Myocyte (in vitro differentiated cells): ENCODE results near the gene SDS. TPM values are rescaled to one million over a fixed set of nuclear protein-coding genes. Genes with fewer than 3 reads are reported as not detected.

ENCODE experiments used
- DNase-seq: peaks from one replicate; pipeline ENCODE4 v3.0.0-alpha.2; 2012; ENCODE audit warnings: low read depth
- polyA plus RNA-seq: library from polyadenylated mRNA; unstranded; fragments of >200 nt; gene quantifications from one replicate; pipeline ENCODE4 v1.2.1, GENCODE V29; 2012; ENCODE audit warnings: missing spikeins
- total RNA-seq: library from RNA; depleted of rRNA; stranded (reverse); fragments of >200 nt; gene quantifications from 2 replicates; pipeline ENCODE4 v1.2.3, GENCODE V29; 2014

SDS gene, protein sequence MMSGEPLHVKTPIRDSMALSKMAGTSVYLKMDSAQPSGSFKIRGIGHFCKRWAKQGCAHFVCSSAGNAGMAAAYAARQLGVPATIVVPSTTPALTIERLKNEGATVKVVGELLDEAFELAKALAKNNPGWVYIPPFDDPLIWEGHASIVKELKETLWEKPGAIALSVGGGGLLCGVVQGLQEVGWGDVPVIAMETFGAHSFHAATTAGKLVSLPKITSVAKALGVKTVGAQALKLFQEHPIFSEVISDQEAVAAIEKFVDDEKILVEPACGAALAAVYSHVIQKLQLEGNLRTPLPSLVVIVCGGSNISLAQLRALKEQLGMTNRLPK
- total RNA-seq, result not detected in 2 replicates
- polyA plus RNA-seq, result 0.05 TPM

DNA sequence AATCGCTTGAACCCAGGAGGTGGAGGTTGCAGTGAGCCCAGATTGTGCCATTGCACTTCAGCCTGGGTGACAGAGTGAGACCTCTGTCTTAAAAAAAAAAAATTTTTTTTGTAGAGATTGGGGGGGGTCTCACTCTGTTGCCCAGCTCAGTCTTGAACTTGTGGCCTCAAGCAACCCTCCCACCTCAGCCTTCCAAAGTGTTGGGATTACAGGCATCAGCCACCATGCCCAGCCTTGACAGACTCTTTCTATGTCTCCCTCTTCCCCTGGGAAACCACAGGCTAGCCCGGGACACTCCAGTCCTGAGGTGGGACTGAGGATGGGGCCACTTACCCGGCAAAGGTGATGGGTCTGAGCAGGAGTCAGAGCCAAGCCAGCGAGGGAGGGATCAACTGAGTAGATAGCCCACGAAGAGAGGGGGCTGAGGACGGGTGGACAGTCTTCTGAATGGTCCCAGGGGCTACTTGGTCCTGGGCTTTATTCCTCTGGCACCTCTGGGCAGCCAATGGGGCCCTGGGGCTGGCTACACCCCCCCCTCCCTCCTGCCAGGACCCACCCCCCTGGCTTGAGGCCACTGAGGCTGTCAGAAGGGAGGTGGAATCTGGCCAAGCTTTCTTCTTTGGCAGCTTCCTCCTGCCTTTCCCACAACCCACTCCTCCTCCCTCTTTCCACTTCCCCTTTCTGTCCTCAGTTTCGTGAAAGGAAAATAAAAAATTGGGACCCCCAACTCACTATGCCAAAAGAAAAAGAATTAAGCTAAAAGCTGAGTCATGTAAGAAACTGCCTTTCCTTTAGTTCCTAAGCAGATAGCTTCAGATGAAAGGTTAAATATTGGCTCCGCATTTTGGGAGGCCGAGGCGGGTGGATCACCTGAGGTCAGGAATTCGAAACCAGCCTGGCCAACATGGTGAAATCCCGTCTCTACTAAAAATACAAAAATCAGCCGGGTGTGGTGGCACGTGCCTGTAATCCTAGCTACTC lies at the start of gene SDS:
Gene SDS (minus strand): TSS at position 453 of the 981 bp plus-strand sequence. CDS start 4,179 bp downstream, outside the sequence.
- DNase-seq, result peak; percentile 52

DNA sequence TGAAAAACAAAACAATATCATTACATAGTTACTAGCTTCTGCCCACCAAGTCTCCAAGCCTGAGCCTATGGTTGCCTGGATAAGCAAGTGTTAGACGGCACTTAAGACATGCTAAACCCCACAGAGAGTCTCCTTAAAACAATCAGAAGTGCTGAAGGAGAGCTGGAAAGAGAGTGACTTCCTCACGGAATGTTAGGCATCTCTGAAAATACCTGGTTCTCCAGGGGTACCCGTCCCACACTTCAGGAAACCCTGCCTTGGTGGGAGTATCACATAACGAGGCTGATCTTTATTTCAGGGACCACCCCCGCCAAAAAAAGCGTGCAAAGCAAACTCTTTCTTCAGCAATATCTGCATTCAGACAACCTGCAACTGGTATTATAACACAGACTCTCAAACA lies 49.6 kb upstream of the SDS start:
- DNase-seq, result no peak

DNA sequence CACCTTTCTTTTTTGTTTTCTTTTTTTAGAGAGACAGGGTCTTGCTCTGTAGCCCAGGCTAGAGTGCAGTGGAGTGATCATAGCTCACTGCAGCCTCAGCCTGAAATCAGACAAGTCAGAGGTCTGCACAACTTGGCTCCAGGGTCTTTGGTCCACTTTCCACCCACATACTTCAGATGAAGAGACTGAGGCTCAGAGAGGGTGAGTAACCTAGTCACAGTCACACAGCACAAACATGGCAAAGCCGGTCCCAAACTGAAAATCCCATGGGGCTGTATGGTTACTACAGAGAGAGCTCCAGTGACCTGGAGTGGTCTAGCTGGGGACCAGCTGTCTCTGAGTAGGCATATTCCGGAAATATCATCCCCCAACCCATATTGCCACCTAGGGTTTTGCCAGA lies 48.8 kb upstream of the SDS start:
- DNase-seq, result no peak

DNA sequence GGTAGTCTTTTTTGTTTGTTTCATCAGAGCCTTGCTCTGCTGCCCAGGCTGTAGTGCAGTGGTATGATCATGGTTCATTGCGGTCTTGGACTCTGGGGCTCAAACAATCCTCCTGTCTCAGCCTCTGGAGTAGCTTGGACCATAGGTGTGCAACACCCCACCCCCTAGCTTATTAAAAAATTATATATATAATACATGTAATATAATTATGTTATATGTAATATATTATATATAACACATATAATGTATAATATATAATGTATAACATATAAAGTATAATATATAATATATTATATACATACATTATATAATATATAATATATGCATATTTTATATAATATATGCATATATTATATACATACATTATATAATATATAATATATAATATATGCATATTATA lies 46.2 kb upstream of the SDS start:
- DNase-seq, result no peak

DNA sequence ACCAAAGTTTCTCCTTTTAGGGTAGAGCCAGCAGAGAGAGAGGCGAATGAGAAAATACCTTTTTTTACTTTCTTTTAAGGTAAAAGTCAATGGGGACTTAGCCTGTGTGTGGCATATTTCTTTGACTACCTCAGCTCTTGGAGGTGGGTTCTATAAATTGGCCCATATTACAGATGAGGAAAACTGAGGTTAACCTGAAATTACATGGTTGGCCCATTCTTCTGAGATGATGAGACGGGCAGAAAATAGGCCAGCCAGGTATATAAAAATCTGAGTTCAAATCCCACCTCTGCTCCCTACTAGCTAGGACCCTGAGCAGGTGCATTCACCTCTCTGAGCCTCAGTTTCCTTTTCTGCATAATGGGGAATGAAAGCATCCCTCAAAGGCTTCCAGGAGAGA lies 45.6 kb upstream of the SDS start:
- no peak for DNase-seq

DNA sequence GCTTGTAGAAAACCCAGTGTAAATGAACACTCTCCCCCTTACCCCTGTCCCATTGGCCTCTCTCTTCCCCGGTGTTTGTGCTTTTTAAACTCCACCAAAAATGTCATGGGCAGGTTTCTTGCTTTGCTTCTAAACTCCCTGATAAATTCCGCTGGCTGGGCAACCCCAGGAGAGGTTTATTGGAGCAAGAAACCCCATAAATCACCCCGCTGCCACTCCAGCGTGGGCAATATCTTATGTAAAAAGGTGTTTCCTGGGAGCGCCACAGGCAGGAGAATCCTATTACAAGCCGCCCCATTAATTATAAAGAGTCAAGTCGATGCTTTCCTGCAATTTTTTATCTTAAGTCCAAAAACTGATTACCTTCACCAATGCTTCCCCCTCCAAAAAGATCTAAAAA lies 45.2 kb upstream of the SDS start:
- no peak for DNase-seq

DNA sequence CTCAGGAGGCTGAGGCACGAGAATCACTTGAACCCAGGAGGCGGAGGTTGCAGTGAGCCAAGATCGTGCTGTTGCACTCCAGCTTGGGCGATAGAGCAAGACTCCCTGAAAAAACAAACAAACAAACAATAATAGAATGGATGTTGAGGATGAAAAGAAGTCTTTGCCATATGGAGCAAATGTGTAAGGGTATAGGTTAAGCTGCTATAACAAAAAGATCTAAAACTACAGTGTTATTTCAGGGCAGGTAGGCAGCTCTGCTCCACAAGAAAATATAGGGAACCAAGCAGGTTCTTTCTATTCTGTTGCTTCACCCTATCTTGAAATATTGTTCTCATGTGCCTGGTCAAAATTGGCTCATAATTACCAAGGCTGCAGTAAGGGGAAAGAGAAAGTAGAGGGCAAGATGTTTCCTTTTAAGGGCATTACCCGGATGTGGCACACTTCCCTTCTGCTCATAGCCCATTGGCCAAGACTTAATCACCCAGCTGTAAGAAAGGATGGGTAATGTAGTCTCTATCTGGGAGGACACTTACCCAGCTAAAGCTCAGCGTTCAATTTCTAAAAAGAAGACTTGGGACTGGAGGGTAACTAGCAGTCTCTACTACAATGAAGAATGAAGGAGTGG lies 42.0 kb upstream of the SDS start:
- DNase-seq, result no peak

DNA sequence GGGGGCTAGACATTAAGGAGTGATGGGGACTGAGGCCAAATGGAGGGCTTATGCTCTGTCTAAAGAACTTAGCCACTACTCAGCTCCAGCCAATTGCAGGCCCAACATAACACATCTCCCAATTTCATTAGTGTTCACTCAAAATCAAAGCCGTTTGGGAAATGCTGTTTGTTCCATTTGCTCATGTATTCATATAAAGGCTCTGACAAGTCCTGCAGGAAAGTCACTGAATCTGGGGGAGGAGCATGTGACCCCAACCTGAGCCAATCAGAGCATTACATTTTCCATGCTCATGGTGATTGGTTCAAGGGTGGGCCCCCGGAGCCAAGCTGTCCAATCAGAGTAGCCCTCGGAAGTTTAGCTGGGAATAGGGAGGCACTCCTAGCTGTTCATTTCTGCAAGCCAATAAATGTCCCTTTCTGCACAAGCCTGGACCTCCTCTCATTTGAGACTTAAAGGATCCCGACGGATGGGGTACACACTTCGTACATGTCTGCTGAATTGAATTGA lies 39.4 kb upstream of the SDS start:
- DNase-seq, result no peak

DNA sequence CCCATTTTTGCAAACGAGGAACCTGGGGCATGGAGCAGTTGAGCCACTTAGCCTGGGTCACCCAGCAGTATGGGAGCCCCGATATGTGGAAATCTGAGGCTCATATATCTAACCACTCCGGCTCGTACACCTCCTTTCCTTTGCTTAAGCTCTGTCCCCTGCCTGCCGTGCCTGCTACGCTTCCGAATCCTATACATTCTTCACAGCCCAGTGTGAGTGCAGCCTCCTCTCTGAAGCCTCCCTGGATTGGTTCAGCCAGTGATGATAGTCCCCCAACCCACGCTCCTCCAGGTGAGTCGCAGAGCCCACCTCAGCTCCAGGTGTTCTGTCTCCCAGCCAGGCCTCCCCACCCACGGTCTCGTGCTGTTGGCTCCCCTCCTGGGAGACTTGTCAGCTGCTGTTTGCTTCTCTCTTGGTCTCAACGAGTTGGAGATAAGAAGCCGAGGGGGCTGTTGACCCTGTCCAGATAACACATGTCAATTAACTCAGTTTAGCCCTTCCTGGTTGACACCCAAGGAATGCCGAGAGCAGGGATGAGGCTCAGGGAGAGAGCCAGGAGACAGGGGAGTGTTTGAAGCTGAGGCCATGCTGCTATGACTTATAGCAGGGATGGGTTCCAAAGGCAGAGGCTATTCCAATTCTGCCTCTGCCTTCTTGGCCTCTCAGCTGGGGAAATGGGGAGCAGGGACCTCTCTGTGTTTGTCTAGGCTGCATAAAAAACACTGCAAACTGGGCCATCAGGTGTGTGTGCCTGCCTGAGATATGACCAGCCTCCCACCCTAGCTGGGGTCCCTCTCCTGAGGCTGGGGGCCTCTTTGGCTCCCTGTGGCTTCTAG lies 37.5 kb upstream of the SDS start:
- no peak for DNase-seq

DNA sequence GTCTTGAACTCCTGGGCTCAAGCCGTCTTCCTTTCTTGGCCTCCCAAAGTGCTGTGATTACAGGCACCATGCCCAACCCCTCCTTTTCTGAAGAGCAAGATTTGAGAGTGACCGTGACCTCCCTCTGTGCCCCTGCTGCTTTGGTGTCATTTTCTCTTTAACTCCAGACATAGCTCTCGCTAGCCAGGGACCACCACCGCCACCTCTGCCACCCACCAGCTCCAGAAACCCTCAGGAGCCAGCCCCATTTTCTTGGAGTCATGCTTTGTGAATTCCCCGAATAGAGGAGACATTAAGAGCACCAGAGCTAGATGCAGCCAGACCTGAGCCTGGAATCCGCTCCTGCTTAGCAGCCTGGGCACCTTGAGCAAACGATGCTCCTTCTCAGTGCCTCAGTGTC lies 36.6 kb upstream of the SDS start:
- no peak for DNase-seq

DNA sequence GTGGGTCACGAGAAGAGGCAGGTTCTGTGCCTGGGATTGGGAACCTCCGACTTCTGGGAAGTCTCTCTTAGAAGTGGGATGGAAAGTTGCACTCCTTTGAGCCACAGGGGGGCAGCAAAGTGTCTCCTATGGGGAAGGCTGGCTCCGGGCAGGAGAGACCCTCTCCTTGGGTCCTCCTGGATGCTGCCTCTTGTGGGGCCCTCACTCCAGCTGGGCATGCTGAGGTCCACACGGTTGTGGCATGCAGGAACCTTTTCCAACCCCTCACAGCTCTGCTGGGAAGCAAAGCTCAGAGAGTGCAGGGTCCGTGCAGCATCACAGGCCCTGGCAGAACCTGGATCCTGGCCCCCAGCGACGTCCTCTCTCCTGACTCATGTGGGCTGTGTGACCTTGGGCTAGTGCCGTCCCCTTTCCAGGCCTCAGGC lies 35.9 kb upstream of the SDS start:
- DNase-seq, result peak; percentile 48

DNA sequence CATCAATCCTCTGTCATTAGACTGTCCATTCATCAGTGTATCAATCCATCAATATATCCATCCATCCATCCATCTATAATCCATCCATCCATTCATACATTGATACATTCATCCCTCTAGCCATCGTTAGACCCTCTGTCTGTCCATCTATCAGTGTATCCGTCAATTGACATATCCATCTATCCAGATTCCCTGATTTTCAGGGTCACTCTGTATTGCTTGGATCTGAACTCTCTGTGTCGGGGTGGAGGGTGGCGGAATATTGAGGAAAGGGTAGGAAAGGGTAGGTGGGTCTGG lies 35.6 kb upstream of the SDS start:
- no peak for DNase-seq

DNA sequence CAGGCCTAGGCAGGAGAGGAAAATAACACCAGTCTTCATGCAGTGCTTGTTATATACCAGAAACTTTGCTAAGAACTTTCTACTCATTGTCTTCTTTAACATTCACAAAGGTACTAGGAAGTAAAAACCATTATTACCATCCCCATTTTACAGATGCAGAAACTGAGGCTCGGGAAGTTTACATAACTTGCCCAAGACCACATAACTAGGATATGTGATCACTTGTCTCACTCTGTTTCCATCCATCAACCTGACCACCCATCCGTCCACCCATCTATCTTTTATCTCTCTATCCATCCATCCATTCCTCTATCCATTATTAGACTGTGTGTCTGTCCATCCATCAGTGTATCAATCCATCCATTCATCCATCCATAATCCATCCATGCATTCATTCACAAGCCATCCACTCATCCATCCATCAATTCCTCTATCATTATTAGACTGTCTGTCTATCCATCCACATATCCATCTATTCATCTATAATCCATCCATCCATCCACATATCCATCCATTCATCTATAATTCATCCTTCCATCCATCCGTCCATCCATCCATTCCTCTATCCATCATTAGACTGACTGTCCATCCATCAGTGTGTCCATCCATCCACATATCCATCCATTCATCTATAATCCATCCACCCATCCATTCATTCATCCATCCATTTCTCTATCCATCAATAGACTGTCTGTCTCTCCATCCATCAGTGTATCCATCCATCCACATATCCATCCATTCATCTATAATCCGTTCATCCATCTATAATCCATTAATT lies 35.0 kb upstream of the SDS start:
- no peak for DNase-seq

DNA sequence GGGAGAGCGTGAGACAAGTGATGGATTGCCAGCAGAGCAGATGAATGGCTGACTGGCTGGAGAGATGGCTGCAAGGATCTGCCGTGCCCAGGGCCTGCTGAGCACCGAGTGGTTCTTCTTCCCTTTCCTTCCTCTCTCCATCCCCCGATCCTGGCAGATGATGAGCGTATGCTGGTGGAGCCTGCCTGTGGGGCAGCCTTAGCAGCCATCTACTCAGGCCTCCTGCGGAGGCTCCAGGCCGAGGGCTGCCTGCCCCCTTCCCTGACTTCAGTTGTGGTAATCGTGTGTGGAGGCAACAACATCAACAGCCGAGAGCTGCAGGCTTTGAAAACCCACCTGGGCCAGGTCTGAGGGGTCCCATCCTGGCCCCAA lies 34.0 kb upstream of the SDS start:
- no peak for DNase-seq

DNA sequence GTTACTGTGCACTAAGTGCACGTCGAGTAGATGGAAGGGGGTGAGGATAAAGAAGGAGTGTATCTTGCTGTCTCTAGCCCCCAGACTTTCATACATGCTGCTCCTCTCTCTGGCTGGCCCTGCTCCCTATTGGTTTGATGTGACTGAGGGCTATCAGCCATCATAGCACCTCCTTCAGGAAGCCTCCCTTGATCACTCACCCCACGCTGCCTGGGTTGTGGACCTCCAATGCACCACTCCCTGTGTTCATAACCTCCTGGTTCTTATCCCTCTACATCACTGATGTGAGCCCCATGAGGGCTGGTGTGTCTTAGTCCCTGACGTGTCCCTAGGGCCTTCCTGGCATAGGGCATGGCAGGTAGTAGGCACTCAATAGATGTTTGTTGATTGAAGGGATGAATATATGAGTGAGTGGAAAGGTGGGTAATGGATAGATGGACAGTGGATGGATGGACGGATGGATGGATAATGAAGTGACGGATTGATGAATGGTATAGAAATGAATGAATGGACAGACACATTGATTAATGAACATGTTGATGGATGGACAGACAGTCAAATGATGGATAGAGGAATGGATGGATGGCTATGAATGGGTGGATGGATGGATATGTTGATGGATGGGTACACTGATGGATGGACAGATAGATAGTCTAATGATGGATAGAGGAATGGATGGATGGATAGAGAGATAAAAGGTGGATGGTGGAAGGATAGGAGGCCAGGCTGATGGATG lies 33.5 kb upstream of the SDS start:
- no peak for DNase-seq

DNA sequence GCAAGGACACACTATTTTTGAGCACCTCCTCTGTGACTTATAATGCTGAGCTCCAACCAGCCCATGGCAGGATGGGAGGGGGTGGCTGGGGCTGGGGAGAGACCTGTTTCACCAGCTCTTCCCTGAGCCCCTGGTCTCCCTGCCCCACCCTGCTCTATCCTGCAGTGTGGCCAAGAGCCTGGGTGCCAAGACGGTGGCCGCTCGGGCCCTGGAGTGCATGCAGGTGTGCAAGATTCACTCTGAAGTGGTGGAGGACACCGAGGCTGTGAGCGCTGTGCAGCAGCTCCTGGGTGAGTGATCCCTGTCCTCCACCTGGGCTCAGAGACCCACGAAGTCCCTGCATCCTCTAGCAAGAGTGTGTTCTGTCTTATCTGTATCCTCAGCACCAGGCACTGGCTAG lies 32.9 kb upstream of the SDS start:
- no peak for DNase-seq

DNA sequence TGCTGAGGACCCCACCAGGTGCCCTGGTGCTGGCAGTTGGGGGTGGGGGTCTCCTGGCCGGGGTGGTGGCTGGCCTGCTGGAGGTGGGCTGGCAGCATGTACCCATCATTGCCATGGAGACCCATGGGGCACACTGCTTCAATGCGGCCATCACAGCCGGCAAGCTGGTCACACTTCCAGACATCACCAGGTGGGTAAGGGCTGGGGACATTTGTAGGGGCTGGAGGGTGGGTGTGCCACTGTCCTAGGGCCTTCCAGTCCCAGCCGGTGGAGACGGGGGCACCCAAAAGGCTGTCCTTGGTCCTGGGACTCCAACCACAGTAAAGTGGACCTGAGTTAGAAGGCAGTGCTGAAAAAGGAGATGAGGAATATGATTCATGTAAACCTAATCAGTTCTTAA lies 31.7 kb upstream of the SDS start:
- DNase-seq, result no peak

DNA sequence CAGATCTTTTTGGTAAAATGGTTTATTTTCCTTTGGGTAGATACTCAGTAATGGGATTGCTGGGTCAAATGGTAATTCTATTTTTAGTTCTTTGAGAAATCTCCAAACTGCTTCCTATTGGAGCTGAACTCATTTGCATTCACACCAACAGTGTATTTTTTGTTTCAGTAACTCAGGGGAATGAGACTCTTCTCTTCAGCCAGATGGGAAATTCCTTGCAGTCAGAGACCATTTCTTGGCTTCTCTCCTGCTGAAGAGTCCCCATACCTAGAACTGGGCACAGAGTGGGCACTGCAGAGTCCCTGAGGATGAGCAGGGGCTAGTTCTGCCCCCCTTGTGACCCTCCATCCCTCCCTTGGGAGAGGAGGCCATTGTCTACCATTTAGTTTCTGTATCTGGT lies 29.3 kb upstream of the SDS start:
- no peak for DNase-seq

DNA sequence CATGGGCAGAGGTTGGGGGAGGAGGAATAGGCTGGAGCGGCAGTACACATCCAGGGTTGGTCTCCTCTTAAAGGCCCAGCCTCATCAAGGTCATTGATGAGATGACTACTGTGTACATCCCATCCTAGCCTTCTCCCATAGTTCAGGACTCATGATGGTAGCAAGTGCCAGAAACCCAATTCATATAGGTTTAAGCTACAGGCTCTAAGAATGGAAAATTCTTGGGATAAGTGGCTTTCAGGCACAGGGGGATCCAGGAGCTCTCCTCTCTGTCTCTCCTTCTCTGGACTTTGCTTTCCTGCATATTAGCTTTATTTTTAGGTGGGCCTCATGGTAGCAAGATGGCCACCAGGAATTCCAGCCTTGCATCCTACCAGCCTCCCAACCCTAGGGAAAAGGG lies 24.8 kb upstream of the SDS start:
- no peak for DNase-seq

DNA sequence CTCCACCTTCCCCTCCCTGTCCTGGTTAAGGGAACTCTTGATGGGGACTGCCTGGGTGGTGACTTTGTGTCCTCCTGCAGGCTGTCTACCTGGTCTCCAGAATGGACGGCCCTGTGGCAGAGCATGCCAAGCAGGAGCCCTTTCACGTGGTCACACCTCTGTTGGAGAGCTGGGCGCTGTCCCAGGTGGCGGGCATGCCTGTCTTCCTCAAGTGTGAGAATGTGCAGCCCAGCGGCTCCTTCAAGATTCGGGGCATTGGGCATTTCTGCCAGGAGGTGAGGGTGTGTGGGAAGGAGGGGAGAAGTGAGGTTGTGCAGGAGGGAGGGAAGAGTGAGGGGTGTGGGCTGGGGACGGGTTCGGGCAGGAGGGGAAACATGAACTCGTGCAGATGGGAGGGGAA lies 24.2 kb upstream of the SDS start:
- no peak for DNase-seq
